Measurements from ENCODE around the gene PRC1. TPM values are rescaled to one million over a fixed set of nuclear protein-coding genes. Genes with fewer than 3 reads are reported as not detected.
A peak's percentile ranks its signal among the peaks of the same experiment; 100 is the strongest.

Gene PRC1
- total and polyA plus RNA-seq, 2 of the 13 experiments (the other 11 are each of a cell fraction or from before 2014, with no cell fraction given), result 137 to 162 TPM

GRCh38 chr15:90994417-90995311, at the start of gene PRC1 (continued):
- no peak for TF ChIP-seq ZNF549 (CRISPR knock-in tag; IDR thresholded peaks at IDR 0.05)
- no peak for TF ChIP-seq ZFP36L2 (CRISPR knock-in tag; IDR thresholded peaks at IDR 0.05)
- 0 out of 2 replicates have a peak, but pooled peaks have one; percentile 59 for TF ChIP-seq ZNF160 (CRISPR knock-in tag; IDR thresholded peaks at IDR 0.05)
- TF ChIP-seq ZNF589 (CRISPR knock-in tag; conservative IDR thresholded peaks at IDR 0.05), result peak; percentile 76; the same call in 1 of the 2 replicates
- TF ChIP-seq ZNF34 (CRISPR knock-in tag; IDR thresholded peaks at IDR 0.05; ENCODE audit: borderline replicate concordance), result peak; percentile 61; the same call in 1 of the 2 replicates
- no peak for TF ChIP-seq RBM22 (optimal IDR thresholded peaks at IDR 0.05; ENCODE audit: low read length)
- TF ChIP-seq PHB2 (IDR thresholded peaks at IDR 0.05; ENCODE audit: partially characterized antibody), result no peak
- TF ChIP-seq, protein P1, sequence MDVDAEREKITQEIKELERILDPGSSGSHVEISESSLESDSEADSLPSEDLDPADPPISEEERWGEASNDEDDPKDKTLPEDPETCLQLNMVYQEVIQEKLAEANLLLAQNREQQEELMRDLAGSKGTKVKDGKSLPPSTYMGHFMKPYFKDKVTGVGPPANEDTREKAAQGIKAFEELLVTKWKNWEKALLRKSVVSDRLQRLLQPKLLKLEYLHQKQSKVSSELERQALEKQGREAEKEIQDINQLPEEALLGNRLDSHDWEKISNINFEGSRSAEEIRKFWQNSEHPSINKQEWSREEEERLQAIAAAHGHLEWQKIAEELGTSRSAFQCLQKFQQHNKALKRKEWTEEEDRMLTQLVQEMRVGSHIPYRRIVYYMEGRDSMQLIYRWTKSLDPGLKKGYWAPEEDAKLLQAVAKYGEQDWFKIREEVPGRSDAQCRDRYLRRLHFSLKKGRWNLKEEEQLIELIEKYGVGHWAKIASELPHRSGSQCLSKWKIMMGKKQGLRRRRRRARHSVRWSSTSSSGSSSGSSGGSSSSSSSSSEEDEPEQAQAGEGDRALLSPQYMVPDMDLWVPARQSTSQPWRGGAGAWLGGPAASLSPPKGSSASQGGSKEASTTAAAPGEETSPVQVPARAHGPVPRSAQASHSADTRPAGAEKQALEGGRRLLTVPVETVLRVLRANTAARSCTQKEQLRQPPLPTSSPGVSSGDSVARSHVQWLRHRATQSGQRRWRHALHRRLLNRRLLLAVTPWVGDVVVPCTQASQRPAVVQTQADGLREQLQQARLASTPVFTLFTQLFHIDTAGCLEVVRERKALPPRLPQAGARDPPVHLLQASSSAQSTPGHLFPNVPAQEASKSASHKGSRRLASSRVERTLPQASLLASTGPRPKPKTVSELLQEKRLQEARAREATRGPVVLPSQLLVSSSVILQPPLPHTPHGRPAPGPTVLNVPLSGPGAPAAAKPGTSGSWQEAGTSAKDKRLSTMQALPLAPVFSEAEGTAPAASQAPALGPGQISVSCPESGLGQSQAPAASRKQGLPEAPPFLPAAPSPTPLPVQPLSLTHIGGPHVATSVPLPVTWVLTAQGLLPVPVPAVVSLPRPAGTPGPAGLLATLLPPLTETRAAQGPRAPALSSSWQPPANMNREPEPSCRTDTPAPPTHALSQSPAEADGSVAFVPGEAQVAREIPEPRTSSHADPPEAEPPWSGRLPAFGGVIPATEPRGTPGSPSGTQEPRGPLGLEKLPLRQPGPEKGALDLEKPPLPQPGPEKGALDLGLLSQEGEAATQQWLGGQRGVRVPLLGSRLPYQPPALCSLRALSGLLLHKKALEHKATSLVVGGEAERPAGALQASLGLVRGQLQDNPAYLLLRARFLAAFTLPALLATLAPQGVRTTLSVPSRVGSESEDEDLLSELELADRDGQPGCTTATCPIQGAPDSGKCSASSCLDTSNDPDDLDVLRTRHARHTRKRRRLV (CRISPR knock-in tag; IDR thresholded peaks at IDR 0.05), result peak; percentile 68; the same call in 1 of the 2 replicates
- TF ChIP-seq, protein P2, sequence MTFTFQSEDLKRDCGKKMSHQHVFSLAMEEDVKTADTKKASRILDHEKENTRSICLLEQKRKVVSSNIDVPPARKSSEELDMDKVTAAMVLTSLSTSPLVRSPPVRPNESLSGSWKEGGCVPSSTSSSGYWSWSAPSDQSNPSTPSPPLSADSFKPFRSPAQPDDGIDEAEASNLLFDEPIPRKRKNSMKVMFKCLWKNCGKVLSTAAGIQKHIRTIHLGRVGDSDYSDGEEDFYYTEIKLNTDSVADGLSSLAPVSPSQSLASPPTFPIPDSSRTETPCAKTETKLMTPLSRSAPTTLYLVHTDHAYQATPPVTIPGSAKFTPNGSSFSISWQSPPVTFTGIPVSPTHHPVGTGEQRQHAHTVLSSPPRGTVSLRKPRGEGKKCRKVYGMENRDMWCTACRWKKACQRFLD (CRISPR knock-in tag; IDR thresholded peaks at IDR 0.05; ENCODE audit: borderline replicate concordance), result peak; percentile 24; the same call in 1 of the 2 replicates
- peak; percentile 94 for TF ChIP-seq BORCS8-MEF2B (CRISPR knock-in tag; IDR thresholded peaks at IDR 0.05)
- no peak for TF ChIP-seq ZNF17 (CRISPR knock-in tag; IDR thresholded peaks at IDR 0.05)
- TF ChIP-seq ZNF740 (CRISPR knock-in tag; IDR thresholded peaks at IDR 0.05), result no peak
- TF ChIP-seq DMAP1 (CRISPR knock-in tag; IDR thresholded peaks at IDR 0.05), result peak; percentile 93
- peak; percentile 78 for TF ChIP-seq SKI (IDR thresholded peaks at IDR 0.05; ENCODE audit: partially characterized antibody)
- TF ChIP-seq ZNF44 (CRISPR knock-in tag; IDR thresholded peaks at IDR 0.05), result peak; percentile 49; the same call in 1 of the 2 replicates
- TF ChIP-seq FLYWCH1 (CRISPR knock-in tag; IDR thresholded peaks at IDR 0.05), result peak; percentile 63; the same call in 1 of the 2 replicates
- TF ChIP-seq ZNF605 (CRISPR knock-in tag; IDR thresholded peaks at IDR 0.05), result peak; percentile 60; the same call in 1 of the 2 replicates
- TF ChIP-seq TARDBP (CRISPR knock-in tag; IDR thresholded peaks at IDR 0.05), result peak; percentile 85
- 0 out of 2 replicates have a peak, but pooled peaks have one; percentile 55 for TF ChIP-seq ZNF83 (CRISPR knock-in tag; IDR thresholded peaks at IDR 0.05; ENCODE audit: borderline replicate concordance)
- TF ChIP-seq SAFB2 (CRISPR knock-in tag; IDR thresholded peaks at IDR 0.05; ENCODE audit: borderline replicate concordance, low read depth), result peak; percentile 22; the same call in 1 of the 2 replicates
- no peak for TF ChIP-seq ZNF552 (CRISPR knock-in tag; IDR thresholded peaks at IDR 0.05; ENCODE audit: borderline replicate concordance)
- TF ChIP-seq MLLT10 (CRISPR knock-in tag; IDR thresholded peaks at IDR 0.05), result no peak
- peak; percentile 75; the same call in 1 of the 2 replicates for TF ChIP-seq ZNF761 (CRISPR knock-in tag; conservative IDR thresholded peaks at IDR 0.05)
- TF ChIP-seq ZNF607 (CRISPR knock-in tag; IDR thresholded peaks at IDR 0.05; ENCODE audit: borderline replicate concordance), result peak; percentile 35; the same call in 1 of the 2 replicates

All from HepG2 (cell line).